Fibroblast of the aortic adventitia (primary cell): ENCODE results near the gene CLASRP. TPM values are rescaled to one million over a fixed set of nuclear protein-coding genes. Genes with fewer than 3 reads are reported as not detected.
A peak's percentile ranks its signal among the peaks of the same experiment; 100 is the strongest.

Experiments used
- DNase-seq: peaks from one replicate; pipeline ENCODE4 v3.0.0-alpha.2; 2010; ENCODE audit warnings: low read depth
- H3K4me3 ChIP-seq: 2 replicates; pipeline ENCODE4 v1.5.1; 2011; ENCODE audit warnings: low read depth, mild to moderate bottlenecking, control low read depth, low read length, moderate library complexity
- total RNA-seq: library from RNA; depleted of rRNA; stranded (reverse); fragments of >200 nt; gene quantifications from 2 replicates; pipeline ENCODE4 v1.2.3, GENCODE V29; 2012; ENCODE audit warnings: low replicate concordance
- TF ChIP-seq, protein P1 (sequence below): IDR thresholded peaks from 2 replicates; pipeline ENCODE4 v1.5.1; 2011; ENCODE audit warnings: mild to moderate bottlenecking, low read length, control low read depth, inconsistent platforms; ENCODE audit not compliant: insufficient read depth

Gene CLASRP
- total RNA-seq, 1 donor = 32.4 TPM

DNA sequence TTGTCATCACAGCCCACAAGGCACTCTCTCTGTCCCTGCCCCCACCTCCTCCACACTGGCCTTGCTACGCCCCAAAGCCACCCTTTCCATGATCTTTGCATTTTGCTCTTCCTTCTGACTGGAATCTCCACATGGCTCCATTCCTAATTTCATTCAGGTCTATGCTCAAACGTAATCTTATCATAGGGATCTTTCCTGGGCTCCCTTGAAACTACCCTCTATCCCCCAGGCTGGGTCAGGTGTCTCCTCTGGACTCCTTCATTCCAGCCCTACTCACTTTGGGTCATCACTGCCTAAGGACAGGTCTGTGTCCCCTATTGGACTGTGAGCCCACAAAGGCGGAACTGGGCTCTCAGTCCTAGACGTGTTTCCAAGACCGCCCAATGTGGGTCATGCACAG lies 43.3 kb downstream of the CLASRP start:
- no peak for DNase-seq
- no peak overlapping the region for H3K4me3 ChIP-seq
- TF ChIP-seq, protein P1, sequence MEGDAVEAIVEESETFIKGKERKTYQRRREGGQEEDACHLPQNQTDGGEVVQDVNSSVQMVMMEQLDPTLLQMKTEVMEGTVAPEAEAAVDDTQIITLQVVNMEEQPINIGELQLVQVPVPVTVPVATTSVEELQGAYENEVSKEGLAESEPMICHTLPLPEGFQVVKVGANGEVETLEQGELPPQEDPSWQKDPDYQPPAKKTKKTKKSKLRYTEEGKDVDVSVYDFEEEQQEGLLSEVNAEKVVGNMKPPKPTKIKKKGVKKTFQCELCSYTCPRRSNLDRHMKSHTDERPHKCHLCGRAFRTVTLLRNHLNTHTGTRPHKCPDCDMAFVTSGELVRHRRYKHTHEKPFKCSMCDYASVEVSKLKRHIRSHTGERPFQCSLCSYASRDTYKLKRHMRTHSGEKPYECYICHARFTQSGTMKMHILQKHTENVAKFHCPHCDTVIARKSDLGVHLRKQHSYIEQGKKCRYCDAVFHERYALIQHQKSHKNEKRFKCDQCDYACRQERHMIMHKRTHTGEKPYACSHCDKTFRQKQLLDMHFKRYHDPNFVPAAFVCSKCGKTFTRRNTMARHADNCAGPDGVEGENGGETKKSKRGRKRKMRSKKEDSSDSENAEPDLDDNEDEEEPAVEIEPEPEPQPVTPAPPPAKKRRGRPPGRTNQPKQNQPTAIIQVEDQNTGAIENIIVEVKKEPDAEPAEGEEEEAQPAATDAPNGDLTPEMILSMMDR = no peak

DNA sequence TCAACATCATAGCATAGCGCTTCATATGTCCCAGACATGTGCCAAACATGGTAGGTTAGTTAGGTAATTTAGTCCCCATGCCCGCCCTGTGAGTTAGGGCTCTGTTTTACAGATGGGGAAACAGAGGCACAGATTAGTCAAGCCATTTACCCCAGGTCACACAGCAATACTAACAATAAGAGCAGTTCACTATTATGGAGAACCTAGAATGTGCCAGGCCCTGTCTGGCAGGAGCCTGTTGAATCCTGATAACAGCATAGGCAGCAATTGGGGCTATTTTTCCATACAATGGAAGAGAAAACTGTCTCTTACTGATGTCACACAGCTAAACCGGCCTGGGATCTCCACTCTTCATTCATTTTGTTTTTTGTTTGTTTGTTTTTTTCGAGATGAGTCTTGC lies 47.6 kb downstream of the CLASRP start:
- H3K4me3 ChIP-seq = no peak overlapping the region
- DNase-seq = no peak
- TF ChIP-seq, protein P1 = no peak

DNA sequence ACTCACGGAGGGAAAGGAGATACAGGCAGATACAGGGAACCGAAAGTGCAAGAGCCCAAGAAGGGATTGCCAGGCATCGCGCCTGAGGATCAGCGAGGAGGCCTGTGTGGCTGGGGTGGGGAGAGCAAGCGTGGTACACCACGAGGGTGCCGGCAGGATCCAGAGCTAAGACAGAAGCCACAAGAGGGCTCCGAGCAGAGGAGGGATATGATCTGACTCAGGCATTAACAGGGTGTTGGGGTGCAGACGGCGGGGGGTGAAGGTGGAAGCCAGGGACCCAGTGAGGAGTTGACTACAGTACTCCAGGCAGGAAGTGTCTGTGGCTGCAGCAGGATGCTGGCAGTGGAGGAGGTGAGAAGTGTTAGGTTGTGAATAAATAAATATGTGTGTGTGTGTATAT lies 48.7 kb downstream of the CLASRP start:
- DNase-seq = no peak
- no peak overlapping the region for H3K4me3 ChIP-seq
- TF ChIP-seq, protein P1 = no peak

- no peak for DNase-seq
- TF ChIP-seq, protein P1 = no peak
- no peak overlapping the region for H3K4me3 ChIP-seq
These were observed 51.2 kb downstream of the CLASRP start for GRCh38 chr19:45090034-45090433.

- H3K4me3 ChIP-seq = peak overlapping the region; percentile 63
- TF ChIP-seq, protein P1 = no peak
- no peak for DNase-seq
These were observed 51.8 kb downstream of the CLASRP start for GRCh38 chr19:45090606-45091005.

DNA sequence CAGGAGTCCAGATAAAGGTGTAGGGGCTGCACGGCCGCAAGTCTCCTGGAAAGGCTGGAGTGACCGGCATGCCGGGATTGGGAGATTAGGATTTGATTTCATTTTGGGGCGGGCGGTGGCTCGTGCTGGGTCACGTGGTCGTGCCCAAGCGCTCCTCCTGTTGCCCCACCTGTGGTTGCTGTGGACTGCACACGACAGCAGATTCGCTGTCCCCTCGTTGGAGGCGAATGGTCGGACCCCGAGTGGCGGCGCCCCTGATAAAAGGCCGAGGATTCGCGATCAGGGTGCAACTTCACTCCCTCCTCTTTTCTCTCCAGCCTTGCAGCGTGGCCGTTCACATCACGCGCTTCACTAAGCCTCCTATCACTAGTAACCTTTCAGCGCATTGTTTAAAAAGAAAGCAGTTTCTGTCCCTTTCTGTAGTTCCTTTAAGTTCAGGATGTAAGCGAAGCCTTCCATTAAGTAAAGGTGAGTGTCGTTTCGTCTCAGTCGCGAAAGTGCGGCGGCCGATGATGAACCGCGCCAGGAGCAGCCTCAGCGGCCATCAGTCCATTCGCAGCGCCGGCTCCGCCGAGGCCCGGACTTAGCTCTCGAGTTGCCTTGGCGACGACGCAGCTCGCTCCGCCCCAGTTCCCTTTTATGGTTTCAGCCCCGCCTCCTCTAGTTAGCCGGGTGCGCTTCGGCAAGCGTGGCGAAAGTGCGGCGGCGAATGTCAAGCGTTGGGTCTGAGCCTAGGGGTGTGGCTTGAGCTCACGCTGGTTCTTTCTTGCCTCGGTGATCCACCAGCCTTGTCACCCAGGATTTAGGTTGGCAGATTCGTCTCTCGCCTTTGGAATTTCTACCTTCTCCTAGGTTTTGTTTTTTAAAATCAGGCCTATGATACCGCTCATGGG lies 52.4 kb downstream of the CLASRP start:
- TF ChIP-seq, protein P1 = no peak
- peak; percentile 99 for DNase-seq
- peak overlapping the region; percentile 89 for H3K4me3 ChIP-seq
